Measurements from ENCODE around the gene TDP1. TPM values are rescaled to one million over a fixed set of nuclear protein-coding genes. Genes with fewer than 3 reads are reported as not detected.
A peak's percentile ranks its signal among the peaks of the same experiment; 100 is the strongest.

The TDP1 gene
- total and polyA plus RNA-seq, 2 of the 13 experiments (the other 11 are each of a cell fraction or from before 2014, with no cell fraction given), result 16.4 to 31.2 TPM

GRCh38 chr14:89911010-89911919 lies 44.5 kb upstream of the TDP1 start (continued):
- TF ChIP-seq ZNF367 (CRISPR knock-in tag; IDR thresholded peaks at IDR 0.05; ENCODE audit: borderline replicate concordance), result no peak

GRCh38 chr14:89912221-89912620 lies 43.5 kb upstream of the TDP1 start:
- Histone ChIP-seq H3K79me2 (ENCODE audit: insufficient read depth, low read length) (peaks cover 2% of the 10 kb centered on the region), H3K9me3 (ENCODE audit: low read length) (no peaks in the 10 kb centered on the region), H3K27me3 (ENCODE audit: control insufficient read depth in 1 of 2, insufficient read depth in 2 of 2, low read length in 2 of 2) (no peaks in the 10 kb centered on the region), H2AFZ (ENCODE audit: low read length) (no peak overlapping the region), H3K4me2 (ENCODE audit: low read depth, low read length) (0 out of 2 replicates have a peak overlapping the region, but pooled peaks have one; percentile 65), H3K36me3 (replicated peaks in 1 of 2; ENCODE audit: control insufficient read depth in 1 of 2, insufficient read depth in 2 of 2, low read length in 2 of 2) (no peaks in the 10 kb centered on the region), H3K9ac (ENCODE audit: insufficient read depth, low read depth, low read length) (peak overlapping the region; percentile 79), H3K27ac (ENCODE audit: extremely low read length, insufficient read depth, low read length) (peak overlapping the region; percentile 93), H3K4me3 (replicated peaks in 1 of 3; ENCODE audit: insufficient read depth in 1 of 3, low read depth in 2 of 3, low read length in 3 of 3) (no peak overlapping the region), H4K20me1 (ENCODE audit: insufficient read depth, low read length) (no peaks in the 10 kb centered on the region), H3K4me1 (ENCODE audit: insufficient read depth, low read length) (peaks cover 69% of the 10 kb centered on the region)
- CTCF ChIA-PET (ENCODE audit: low intra/inter-chr PET ratio, low total read pairs), result no interaction called here
- no TSS peak for BruUV-seq (replicated peaks)
- DNase-seq (ENCODE audit: low spot score) (no peak), FAIRE-seq (no peak), ATAC-seq (no peak)
- intact Hi-C loops (cut with micrococcal nuclease; ENCODE audit: unreplicated experiment), result loop anchor here (5.0 to 10.0 kb wide), 5 partner anchors 137 to 885 kb away; partner anchors contain the start of gene FOXN3
- in situ Hi-C loops (cut with HindIII; ENCODE audit: extremely low pct_ligation_motif_present, low pct_unique_long_range_greater_than_20kb), result loop anchor here (5.0 to 25.0 kb wide), 3 partner anchors 500 to 870 kb away; partner anchors contain the start of gene FOXN3
- POLR2A ChIA-PET, result no interaction called here
- WGBS (ENCODE audit: low lambda C conversion rate), result 85% methylated on average over 2 of the region's 2 CpGs
- TF ChIP-seq SP4 (CRISPR knock-in tag; IDR thresholded peaks at IDR 0.05), result no peak
- no peak for TF ChIP-seq HOXD1 (CRISPR knock-in tag; IDR thresholded peaks at IDR 0.05)
- TF ChIP-seq ZXDC (CRISPR knock-in tag; IDR thresholded peaks at IDR 0.05), result no peak
- no peak for TF ChIP-seq MXI1 (IDR thresholded peaks at IDR 0.05; ENCODE audit: borderline replicate concordance, low read depth, low read length)
- TF ChIP-seq CEBPG (CRISPR knock-in tag; IDR thresholded peaks at IDR 0.05), result no peak
- TF ChIP-seq KLF9 (CRISPR knock-in tag; IDR thresholded peaks at IDR 0.05; ENCODE audit: low read depth), result no peak
- no peak for TF ChIP-seq IKZF1 (IDR thresholded peaks at IDR 0.05)
- TF ChIP-seq ZNF160 (CRISPR knock-in tag; IDR thresholded peaks at IDR 0.05), result no peak
- no peak for TF ChIP-seq MAF1 (CRISPR knock-in tag; IDR thresholded peaks at IDR 0.05; ENCODE audit: borderline replicate concordance)
- TF ChIP-seq ZBTB34 (CRISPR knock-in tag; IDR thresholded peaks at IDR 0.05), result no peak
- no peak for TF ChIP-seq PITX1 (CRISPR knock-in tag; IDR thresholded peaks at IDR 0.05)
- TF ChIP-seq CREBL2 (CRISPR knock-in tag; IDR thresholded peaks at IDR 0.05; ENCODE audit: borderline replicate concordance), result no peak
- TF ChIP-seq ESRRA (CRISPR knock-in tag; IDR thresholded peaks at IDR 0.05; ENCODE audit: low read depth), result no peak
- TF ChIP-seq ZNF790 (CRISPR knock-in tag; IDR thresholded peaks at IDR 0.05; ENCODE audit: borderline replicate concordance), result no peak
- TF ChIP-seq ZNF180 (CRISPR knock-in tag; IDR thresholded peaks at IDR 0.05; ENCODE audit: borderline replicate concordance, low read depth), result no peak
- TF ChIP-seq ZNF10 (CRISPR knock-in tag; IDR thresholded peaks at IDR 0.05; ENCODE audit: borderline replicate concordance, low read depth), result no peak
- no peak for TF ChIP-seq ZNF674 (CRISPR knock-in tag; IDR thresholded peaks at IDR 0.05; ENCODE audit: low read depth)

All from HepG2 (cell line).